Adrenal gland (tissue), 5 donors: ENCODE data around the gene EFNA5.
"Not testable (repeated sequence)": the region's sequence is repeated elsewhere in the genome, so short reads cannot be mapped to it uniquely, and the experiment has no call there.

Experiments
- POLR2A ChIP-seq, 2 donors: fragments of 450-650 bp; IDR thresholded peaks; one replicate each; pipeline ENCODE4 v1.6.1; 2017; ENCODE audit warnings: antibody characterized with exemption in 2 of 2, mild to moderate bottlenecking in 2 of 2, moderate library complexity in 1 of 2
- TF ChIP-seq, protein P1 (sequence below), 6 experiments: fragments of 450-650 bp in 4 of 6; fragments of 200-600 bp in 2 of 6; sonication (generic) in 1 of 6; IDR thresholded peaks; 1 replicate in 5 of 6; 2 replicates in 1 of 6; pipeline versions ENCODE4 v1.5.1 to v1.8.0; 2016 to 2021; ENCODE audit warnings: antibody characterized with exemption in 6 of 6, mild to moderate bottlenecking in 2 of 6, moderate library complexity in 1 of 6
- donor health status: DM: no; HTN: no; CAD: no.

DNA sequence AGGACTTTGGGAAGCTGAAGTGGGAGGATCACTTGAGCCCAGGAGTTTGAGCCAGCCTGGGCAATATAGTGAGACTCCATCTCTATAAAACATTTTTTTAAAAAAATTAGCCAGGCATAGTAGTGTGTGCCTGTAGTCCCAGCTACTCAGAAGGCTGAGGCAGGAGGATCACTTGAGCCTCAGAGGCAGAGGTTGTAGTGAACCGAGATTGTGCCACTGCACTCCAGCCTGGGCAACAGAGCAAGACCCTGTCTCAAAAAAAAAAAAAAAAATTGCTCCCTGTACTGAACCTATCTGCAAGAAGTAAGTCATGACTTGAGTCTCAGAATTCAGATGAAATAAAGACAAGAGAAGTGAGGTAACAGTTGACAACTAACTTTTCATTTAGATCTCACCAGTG, 237.1 kb downstream of the EFNA5 start:
- TF ChIP-seq, protein P1, sequence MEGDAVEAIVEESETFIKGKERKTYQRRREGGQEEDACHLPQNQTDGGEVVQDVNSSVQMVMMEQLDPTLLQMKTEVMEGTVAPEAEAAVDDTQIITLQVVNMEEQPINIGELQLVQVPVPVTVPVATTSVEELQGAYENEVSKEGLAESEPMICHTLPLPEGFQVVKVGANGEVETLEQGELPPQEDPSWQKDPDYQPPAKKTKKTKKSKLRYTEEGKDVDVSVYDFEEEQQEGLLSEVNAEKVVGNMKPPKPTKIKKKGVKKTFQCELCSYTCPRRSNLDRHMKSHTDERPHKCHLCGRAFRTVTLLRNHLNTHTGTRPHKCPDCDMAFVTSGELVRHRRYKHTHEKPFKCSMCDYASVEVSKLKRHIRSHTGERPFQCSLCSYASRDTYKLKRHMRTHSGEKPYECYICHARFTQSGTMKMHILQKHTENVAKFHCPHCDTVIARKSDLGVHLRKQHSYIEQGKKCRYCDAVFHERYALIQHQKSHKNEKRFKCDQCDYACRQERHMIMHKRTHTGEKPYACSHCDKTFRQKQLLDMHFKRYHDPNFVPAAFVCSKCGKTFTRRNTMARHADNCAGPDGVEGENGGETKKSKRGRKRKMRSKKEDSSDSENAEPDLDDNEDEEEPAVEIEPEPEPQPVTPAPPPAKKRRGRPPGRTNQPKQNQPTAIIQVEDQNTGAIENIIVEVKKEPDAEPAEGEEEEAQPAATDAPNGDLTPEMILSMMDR (IDR thresholded peaks at IDR 0.05) = not testable (repeated sequence)
- TF ChIP-seq POLR2A (IDR thresholded peaks at IDR 0.05) = not testable (repeated sequence)
